G401.6 (cell line): ENCODE results near the gene CYP1B1.
"Not testable (repeated sequence)": the region's sequence is repeated elsewhere in the genome, so short reads cannot be mapped to it uniquely, and the experiment has no call there.

Experiments
- FAIRE-seq: peaks from 2 replicates; lab custom pipeline; 2012; peaks lifted over from hg19 to GRCh38; lab: Jason Lieb, UNC

CYP1B1 gene

DNA sequence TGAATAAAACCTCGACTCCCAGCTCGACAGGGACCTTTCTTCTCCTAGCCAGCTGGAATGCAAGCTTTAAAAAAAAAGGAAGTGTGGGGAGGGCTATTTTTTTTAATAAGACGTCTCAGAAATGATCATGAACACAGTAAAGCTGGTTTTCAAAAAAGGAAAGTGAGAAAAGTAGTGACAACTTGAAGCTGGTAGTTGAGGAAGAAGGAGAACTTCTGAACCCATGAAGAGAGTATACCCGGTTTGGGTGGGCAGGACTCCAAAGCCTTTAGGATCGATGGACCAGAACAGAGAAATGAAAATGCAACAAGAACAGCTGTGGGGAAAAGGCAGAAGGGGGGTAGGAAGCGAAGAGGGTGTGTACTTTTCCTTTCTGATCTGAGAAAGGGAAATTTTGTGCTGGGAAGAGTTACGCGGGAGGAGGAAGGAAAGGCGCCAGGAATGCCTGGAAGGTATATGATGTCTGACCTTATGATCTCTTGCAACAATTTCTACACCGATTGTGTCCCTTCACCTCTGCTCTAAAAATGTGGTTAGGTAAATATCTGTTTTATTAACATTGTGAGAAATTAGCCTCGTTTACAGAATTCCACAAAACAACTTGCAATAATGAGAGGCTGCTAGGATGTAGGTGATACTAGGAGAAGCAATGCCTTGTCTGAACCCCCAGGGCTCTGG lies 22.6 kb upstream of the CYP1B1 start:
- FAIRE-seq = no peak

DNA sequence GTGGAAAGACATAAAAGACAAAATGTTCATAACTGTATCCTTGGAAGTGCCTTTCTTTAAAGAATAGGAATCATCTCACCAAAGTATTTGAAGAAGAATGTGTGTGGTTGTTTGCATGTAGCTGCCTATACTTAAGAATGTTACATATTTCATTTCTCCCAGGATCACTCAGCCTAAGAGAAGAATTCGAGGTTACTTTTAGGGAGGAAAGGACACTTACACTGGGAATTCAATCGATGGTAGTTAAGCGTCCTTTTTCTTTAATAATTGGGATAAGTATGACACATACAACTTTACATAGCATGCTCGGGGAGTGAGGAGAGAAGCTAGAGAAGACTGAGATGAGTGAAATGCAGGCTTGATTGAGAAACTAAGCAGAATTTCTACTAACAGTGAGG lies 22.0 kb upstream of the CYP1B1 start:
- FAIRE-seq = no peak

DNA sequence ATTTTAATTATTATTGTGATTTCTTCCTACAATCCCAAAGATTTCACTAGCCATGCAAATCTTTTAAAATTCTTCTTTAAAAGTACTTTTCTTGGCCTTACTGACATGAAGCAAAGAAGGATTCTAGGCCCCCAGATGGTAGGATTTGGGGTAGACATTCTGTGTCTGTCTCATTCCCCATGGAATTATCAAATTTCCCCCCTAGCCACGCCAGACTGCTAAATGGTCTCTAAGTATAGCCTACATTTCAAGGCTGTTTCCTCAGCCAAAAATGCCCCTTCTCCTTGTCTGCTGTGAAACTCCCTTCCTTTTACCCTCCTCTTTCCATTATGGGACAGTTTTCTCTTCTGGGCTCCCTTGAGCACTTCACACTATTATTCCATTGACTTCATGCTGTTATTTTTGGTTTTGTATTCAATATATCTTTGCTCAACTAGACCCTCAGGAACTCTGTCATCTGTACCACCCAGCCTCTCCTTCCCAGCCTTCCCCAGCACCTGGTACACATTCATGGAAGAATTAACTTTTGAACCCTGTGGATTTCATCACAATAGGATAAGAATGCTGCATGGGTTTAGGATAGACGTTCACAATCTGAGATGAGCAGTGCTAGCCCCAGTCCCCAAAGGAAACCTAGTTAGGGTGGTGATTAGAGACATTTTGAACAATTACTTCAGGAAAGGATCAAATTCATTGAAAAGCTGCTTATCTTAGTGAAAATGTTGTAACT lies 21.5 kb upstream of the CYP1B1 start:
- FAIRE-seq = no peak

GRCh38 chr2:38095996-38096861 lies 20.3 kb upstream of the CYP1B1 start:
- no peak for FAIRE-seq

DNA sequence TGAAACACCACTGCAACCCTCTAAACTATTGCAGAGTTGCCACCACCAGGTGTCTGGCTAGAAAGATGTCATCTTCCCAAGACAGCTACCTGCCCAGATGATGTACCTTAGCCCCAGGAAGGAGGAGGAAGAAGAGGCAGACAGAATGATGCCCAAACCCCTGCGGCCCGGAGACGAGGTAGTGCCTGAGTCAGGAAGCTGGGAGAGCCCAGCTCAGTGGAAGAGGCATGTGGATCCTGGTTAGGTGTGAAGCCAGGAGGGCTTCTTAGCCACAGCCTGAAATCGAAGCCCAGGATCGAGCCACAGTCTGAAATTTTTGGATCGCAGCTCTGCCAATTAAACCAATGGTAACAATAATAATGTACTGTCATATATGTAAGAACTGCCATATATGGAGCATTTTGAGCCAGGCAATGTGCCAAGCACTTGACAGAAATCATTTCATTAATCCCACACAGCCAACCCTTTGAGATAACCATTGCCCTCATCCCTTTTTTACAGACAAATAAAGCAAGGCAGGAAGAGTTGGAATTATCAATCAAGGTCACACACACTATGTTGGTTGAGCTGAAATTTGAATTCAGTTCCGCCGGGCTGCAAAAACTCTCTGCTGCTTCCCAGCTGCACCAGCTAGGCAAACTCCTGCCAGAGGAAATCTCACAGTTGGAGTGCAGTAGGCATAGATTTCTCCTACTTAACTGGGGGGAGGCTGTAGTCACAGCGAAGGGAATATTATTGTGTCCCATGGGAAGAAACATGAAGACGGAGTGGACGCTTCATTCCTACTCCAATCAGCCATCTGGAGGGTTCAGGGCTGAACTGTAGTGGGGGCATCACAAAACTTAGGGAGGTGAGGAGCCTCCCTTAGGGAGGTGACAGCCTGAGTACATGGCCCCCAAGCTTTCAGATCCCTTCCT lies 19.4 kb upstream of the CYP1B1 start:
- no peak for FAIRE-seq

- FAIRE-seq = no peak
Measured at GRCh38 chr2:38093527-38094165, 17.7 kb upstream of the CYP1B1 start.

DNA sequence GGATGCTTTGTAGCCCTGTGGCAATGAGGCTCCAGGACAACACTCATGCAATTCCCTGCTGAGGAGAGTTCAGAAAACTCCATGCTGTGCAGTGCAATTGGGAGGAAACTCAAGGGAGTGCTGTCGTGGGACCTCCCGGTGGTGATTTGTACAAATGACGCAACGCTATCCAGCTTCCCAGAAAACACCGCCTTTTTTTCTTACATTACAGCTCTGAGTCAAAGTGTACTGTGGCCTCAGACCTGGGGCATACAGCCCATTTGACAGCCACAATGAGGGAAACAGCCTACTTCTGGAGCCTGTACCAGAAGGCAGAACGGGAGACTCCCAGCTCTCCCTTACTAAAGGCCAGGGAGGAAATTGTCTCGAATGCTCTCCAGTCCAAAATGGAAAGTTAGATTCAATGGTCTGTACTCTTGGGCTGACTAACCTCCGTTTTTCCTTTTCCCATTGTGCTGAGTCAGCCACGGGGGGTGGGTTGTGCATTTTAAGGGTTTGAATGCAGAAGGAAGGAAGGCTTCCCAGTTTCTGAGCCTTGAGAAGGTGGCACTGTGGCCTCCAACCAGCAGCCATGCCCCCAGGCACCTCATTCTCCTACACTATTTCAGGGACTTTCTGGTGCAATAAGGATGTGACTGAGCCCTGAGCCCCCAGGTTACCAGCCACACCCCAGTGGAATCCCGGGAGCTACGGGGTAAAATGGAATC lies 16.4 kb upstream of the CYP1B1 start:
- FAIRE-seq = no peak

- FAIRE-seq = no peak
Measured at GRCh38 chr2:38091760-38092159, 15.8 kb upstream of the CYP1B1 start.

DNA sequence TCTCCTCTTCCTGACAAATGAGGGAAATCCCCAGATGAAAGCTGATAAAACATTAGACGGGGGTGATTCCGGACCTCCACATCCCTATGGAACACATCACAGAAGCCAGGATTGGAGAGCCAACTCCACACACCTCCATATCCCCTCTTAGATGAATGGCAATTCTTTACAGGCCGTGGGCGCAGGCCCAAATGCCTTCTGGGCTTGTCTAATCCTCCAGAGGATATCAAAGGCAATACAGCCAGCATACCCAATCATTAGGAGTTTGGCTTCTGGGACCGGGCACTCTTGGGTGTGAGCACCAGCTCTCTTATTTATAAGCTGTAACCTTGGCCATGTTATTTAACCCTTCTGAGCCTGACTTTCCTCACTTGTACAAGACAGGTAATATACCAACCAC lies 15.0 kb upstream of the CYP1B1 start:
- FAIRE-seq = no peak

GRCh38 chr2:38090212-38090611 lies 14.3 kb upstream of the CYP1B1 start:
- not testable (repeated sequence) for FAIRE-seq

DNA sequence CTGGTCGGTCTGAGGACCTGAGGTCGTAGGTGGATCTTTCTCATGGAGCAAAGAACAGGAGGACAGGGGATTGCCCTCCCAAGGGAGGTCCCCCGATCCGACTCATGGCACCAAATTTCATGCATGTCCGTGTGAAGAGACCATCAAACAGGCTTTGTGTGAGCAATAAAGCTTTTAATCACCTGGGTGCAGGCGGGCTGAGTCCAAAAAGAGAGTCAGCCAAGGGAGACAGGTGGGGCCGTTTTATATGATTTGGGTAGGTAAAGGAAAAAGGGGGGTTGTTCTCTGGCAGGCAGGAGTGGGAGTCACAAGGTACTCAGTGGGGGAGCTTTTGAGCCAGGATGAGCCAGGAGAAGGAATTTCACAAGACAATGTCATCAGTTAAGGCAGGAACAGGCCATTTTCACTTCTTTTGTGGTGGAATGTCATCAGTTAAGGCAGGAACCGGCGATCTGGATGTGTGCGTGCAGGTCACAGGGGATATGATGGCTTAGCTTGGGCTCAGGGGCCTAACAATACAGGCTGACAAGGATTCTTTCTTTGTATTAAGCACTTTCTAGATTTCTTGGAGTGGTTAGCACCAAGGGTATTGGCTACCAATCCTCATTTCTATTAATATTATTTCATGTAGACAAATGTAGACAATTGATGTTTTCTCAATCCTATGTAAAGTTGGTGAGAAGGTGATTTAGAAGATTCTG lies 10.2 kb upstream of the CYP1B1 start:
- not testable (repeated sequence) for FAIRE-seq

DNA sequence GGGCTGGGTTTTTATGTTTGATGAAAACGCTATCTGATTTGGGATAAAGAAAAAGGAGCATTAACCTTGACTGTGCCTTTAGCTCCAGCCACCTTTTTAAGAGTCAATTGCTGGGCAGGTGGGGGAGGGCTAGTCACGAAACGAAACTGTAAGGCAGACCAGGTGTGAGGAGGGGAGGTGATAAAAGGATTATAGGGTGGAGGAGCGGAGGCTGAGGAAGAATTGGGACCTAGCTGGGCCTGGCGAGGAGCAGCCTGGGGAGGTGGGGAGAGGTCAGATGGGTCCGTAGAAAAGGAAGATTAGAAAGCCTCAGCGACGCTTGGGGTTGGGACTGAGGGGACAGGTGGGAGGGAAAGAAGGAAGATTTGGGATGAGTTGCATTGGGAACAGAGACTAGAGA lies 8.6 kb upstream of the CYP1B1 start:
- FAIRE-seq = not testable (repeated sequence)

GRCh38 chr2:38082727-38083126 lies 6.8 kb upstream of the CYP1B1 start:
- not testable (repeated sequence) for FAIRE-seq

DNA sequence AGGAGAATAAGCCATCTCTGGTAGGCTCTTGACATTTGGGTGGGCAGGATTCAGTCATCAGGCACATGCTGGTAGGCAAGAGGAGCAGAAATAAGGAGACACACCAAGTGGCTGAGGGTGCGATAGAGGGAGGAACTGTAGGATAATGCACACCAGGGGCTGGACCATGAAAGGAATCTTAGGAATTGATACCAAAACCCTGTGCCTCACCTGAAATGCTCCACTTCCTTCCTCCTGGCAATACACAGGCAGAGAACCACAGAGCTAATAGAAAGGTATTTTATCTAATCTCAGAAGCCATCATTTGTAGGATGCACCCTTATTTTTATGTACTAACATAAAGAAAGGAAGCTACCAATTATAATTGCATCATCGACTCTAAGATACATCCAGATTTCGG lies 4.4 kb upstream of the CYP1B1 start:
- no peak for FAIRE-seq

DNA sequence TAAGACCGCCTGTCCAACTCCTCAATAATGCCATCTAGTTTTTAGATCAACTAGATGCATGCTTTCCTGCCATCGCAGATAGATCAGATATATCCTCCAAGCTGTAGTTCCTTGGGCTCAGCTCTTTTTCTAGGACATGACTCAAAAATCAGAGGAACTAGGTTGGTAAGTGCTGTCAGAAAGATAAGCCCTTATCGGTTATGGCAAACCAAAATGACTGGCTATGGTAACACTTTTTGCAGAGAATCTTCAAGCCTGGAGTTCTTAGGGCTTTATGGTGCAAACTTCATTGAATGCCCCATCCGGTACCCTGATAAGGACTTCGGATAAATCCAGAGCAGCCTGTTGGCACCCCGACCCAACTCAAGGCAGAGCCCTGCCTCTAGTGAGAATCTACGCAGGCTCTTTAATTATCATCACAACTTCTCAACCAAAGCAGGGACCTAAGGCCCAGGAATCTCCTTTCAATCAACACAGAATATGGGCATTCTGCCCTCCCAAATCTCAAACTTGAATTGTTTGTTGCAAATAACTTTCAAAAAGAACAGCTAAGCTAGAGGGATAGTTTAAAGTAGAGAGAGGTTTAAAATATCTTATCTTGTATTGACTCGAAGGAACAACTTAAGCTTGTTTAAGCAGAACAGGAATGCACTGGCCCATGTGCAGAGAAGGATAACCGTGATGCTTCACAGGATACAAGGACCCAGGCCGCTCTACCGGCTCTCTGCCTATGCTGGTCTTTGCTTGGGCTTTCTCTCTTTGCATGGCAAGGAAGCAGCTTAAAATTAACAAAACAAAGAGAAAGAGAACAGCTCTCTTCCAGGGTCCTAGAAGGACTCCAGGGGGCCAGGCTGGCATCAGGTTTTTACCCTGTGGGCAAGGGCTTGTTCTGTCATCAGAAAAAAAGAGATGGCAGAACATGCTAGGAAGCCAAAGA lies 3.4 kb upstream of the CYP1B1 start:
- FAIRE-seq = no peak

- no peak for FAIRE-seq
Measured at GRCh38 chr2:38077431-38077769, 1.4 kb upstream of the CYP1B1 start.

DNA sequence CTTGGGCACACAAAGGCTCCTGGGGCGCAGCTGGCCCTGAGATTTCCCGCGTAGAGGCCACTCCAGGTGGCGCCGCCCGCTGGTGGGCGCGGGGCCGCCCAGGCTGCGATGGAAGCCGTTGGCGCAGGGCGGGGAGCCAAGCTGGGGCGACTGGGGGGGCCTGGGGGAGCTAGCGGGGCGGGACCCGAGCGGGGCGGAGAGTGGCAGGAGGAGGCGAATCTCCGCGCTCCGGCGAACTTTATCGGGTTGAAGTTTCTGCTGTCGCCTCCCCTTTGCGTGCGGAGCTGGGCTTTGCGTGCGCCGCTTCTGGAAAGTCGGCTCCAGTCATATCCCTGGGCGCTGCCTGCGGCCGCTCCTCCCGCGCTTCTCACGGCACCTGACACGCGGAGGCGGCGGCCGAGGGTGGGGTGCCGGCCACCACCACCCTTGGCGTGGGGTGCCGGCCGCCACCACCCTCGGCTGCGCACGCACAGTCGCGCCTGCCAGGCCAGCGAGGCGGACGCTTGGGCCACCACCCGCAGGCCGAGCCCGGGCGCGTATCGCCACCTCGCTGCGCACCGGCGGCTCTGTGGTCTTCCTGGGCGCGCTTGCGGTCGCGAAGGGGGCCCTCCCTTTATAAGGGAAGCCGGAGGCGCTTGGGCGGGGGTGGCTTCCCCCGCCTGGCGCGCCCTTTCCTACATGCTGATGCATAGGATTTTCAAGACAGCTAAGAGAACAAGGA lies 919 bp upstream of the CYP1B1 start:
- FAIRE-seq = no peak

GRCh38 chr2:38076152-38076709 lies 280 bp upstream of the CYP1B1 start:
- FAIRE-seq = no peak
